Lower leg skin (tissue), 4 donors: ENCODE measurements around the gene TRIM75. TPM values are rescaled to one million over a fixed set of nuclear protein-coding genes. Genes with fewer than 3 reads are reported as not detected.

Source experiments
- DNase-seq, 2 donors: peaks; one replicate each; pipeline ENCODE4 v3.0.0-alpha.2; 2019; ENCODE audit warnings: low spot score in 2 of 2
- H3K4me3 ChIP-seq: fragments of 200-600 bp; sonication (generic); 2 replicates; pipeline ENCODE4 v1.5.1; 2017; ENCODE audit warnings: mild to moderate bottlenecking, low read depth; ENCODE audit not compliant: poor library complexity, severe bottlenecking
- CTCF ChIP-seq, 3 donors: fragments of 450-650 bp; IDR thresholded peaks; one replicate each; pipeline ENCODE4 v1.5.1; 2016; ENCODE audit warnings: antibody characterized with exemption in 3 of 3, mild to moderate bottlenecking in 3 of 3, moderate library complexity in 2 of 3
- POLR2A ChIP-seq, 2 donors: fragments of 450-650 bp; IDR thresholded peaks; one replicate each; pipeline ENCODE4 v1.6.1; 2016 to 2017; ENCODE audit warnings: antibody characterized with exemption in 2 of 2, mild to moderate bottlenecking in 1 of 2, moderate library complexity in 1 of 2
- WGBS, 2 donors: methylation state at CpG; one replicate each; pipeline ENCODE4 v1.1.5; 2018; 5-methylcytosine and 5-hydroxymethylcytosine counted together
- intact Hi-C: fragments of 100-400 bp; cut with DNase I; formaldehyde crosslinking; loops from one replicate; pipeline ENCODE4 v1.15.0; 2023; ENCODE audit warnings: low total_unique reads
- total RNA-seq, 4 donors: library from RNA; depleted of rRNA; stranded (reverse); fragments of >200 nt; gene quantifications; one replicate each; pipeline ENCODE4 v1.1.0, GENCODE V29; 2016

Gene TRIM75
- total RNA-seq, 4 donors from 2014 or later: not detected

- TF ChIP-seq CTCF (IDR thresholded peaks at IDR 0.05): no peak
- TF ChIP-seq POLR2A (IDR thresholded peaks at IDR 0.05): no peak
- intact Hi-C loops: no loop called here
- no peak overlapping the region for H3K4me3 ChIP-seq
- 84 to 86% methylated on average over 7 of the region's 7 CpGs for WGBS, 2 donors
- no peak for DNase-seq
These were observed 25.8 kb upstream of the TRIM75 start for GRCh38 chr4:165027762-165028402.

- no peak for TF ChIP-seq CTCF (IDR thresholded peaks at IDR 0.05)
- TF ChIP-seq POLR2A (IDR thresholded peaks at IDR 0.05): no peak
- no peak for DNase-seq
- no peak within 1 kb of the TSS for H3K4me3 ChIP-seq
- WGBS, 2 donors: 92 to 96% methylated on average over 41 of the region's 41 CpGs
- intact Hi-C loops: no loop called here
These were observed 22.0 kb upstream of the TRIM75 start, which contains the start of gene TRIM60 for GRCh38 chr4:165031436-165032211. TRIM60 (plus strand) TSS chr4:165031999; CDS start chr4:165040073, 8,074 bp downstream.

- intact Hi-C loops: no loop called here
- WGBS, 2 donors: 49 to 68% methylated on average over 5 of the region's 5 CpGs
- no peak overlapping the region for H3K4me3 ChIP-seq
- TF ChIP-seq POLR2A (IDR thresholded peaks at IDR 0.05) (no peak), CTCF (IDR thresholded peaks at IDR 0.05) (no peak)
- no peak for DNase-seq
These were observed 5.5 kb upstream of the TRIM75 start for GRCh38 chr4:165048170-165048569.

- DNase-seq: no peak
- H3K4me3 ChIP-seq: no peak overlapping the region
- 70 to 77% methylated on average over 3 of the region's 3 CpGs for WGBS, 2 donors
- TF ChIP-seq CTCF (IDR thresholded peaks at IDR 0.05): no peak
- TF ChIP-seq POLR2A (IDR thresholded peaks at IDR 0.05): no peak
- intact Hi-C loops: no loop called here
These were observed 1.0 kb upstream of the TRIM75 start for GRCh38 chr4:165052627-165053026.

GRCh38 chr4:165055601-165056000 is 1.9 kb downstream of the TRIM75 start:
- WGBS, 2 donors: 90% methylated on average over 9 of the region's 9 CpGs
- no peak for TF ChIP-seq CTCF (IDR thresholded peaks at IDR 0.05)
- intact Hi-C loops: no loop called here
- DNase-seq: no peak
- H3K4me3 ChIP-seq: no peak overlapping the region
